Liver (tissue), 9 donors: ENCODE results near the gene PCDHA1. TPM values are rescaled to one million over a fixed set of nuclear protein-coding genes. Genes with fewer than 3 reads are reported as not detected.

Source experiments
- DNase-seq: peaks from one replicate; pipeline ENCODE4 v3.0.0-alpha.2; 2017; ENCODE audit warnings: low spot score
- H3K27ac ChIP-seq, 2 donors: one replicate each; pipeline ENCODE4 v1.7.0; 2013; ENCODE audit warnings: inconsistent platforms in 2 of 2, low read length in 2 of 2, control low read depth in 1 of 2, low read depth in 1 of 2, mild to moderate bottlenecking in 1 of 2
- H3K27me3 ChIP-seq, 4 donors: one replicate each; pipeline versions ENCODE4 v1.6.1 to v1.7.0; 2013; ENCODE audit warnings: low read length in 3 of 4, inconsistent platforms in 1 of 4, mild to moderate bottlenecking in 1 of 4, moderate library complexity in 1 of 4; ENCODE audit not compliant: control insufficient read depth in 4 of 4, insufficient read depth in 4 of 4
- H3K36me3 ChIP-seq, 4 donors: one replicate each; pipeline versions ENCODE4 v1.6.1 to v1.7.0; 2013; ENCODE audit warnings: low read length in 3 of 4, mild to moderate bottlenecking in 3 of 4, low read depth in 1 of 4, moderate library complexity in 1 of 4; ENCODE audit not compliant: control insufficient read depth in 4 of 4, insufficient read depth in 3 of 4
- H3K4me1 ChIP-seq, 4 donors: one replicate each; pipeline versions ENCODE4 v1.6.1 to v1.7.0; 2013; ENCODE audit warnings: low read length in 3 of 4, mild to moderate bottlenecking in 3 of 4, moderate library complexity in 1 of 4; ENCODE audit not compliant: control insufficient read depth in 4 of 4, insufficient read depth in 4 of 4
- H3K4me3 ChIP-seq, 3 donors: one replicate each; pipeline versions ENCODE4 v1.6.1 to v1.7.0; 2013; ENCODE audit warnings: low read length in 3 of 3, control low read depth in 1 of 3, low read depth in 1 of 3, mild to moderate bottlenecking in 1 of 3
- H3K9ac ChIP-seq, 2 donors: one replicate each; pipeline ENCODE4 v1.7.0; 2013; ENCODE audit warnings: low read length in 2 of 2, mild to moderate bottlenecking in 2 of 2, moderate library complexity in 2 of 2, control low read depth in 1 of 2, low read depth in 1 of 2
- H3K9me3 ChIP-seq, 4 donors: one replicate each; pipeline versions ENCODE4 v1.6.1 to v1.7.0; 2013; ENCODE audit warnings: low read length in 3 of 4; ENCODE audit not compliant: control insufficient read depth in 4 of 4
- EGR1 ChIP-seq, 2 donors: IDR thresholded peaks; 2 replicates each; pipeline ENCODE4 v1.6.1; 2016 to 2018; ENCODE audit warnings: antibody characterized with exemption in 2 of 2, low read depth in 2 of 2
- FOXA1 ChIP-seq: IDR thresholded peaks from 2 replicates; pipeline ENCODE4 v1.6.1; 2016; ENCODE audit warnings: antibody characterized with exemption
- FOXA2 ChIP-seq: IDR thresholded peaks from 2 replicates; pipeline ENCODE4 v1.6.1; 2016; ENCODE audit warnings: antibody characterized with exemption
- GABPA ChIP-seq, 2 donors: IDR thresholded peaks in 1 of 2; conservative IDR thresholded peaks in 1 of 2; 2 replicates each; pipeline ENCODE4 v1.6.1; 2016; ENCODE audit warnings: antibody characterized with exemption in 2 of 2, mild to moderate bottlenecking in 1 of 2, moderate library complexity in 1 of 2
- HNF4A ChIP-seq, 2 donors: conservative IDR thresholded peaks; 2 replicates each; pipeline ENCODE4 v1.6.1; 2016; ENCODE audit warnings: antibody characterized with exemption in 2 of 2, mild to moderate bottlenecking in 2 of 2
- HNF4G ChIP-seq: IDR thresholded peaks from 2 replicates; pipeline ENCODE4 v1.6.1; 2016; ENCODE audit warnings: antibody characterized with exemption
- NR2F2 ChIP-seq: IDR thresholded peaks from 2 replicates; pipeline ENCODE4 v1.6.1; 2016; ENCODE audit warnings: antibody characterized with exemption
- RAD21 ChIP-seq, 2 donors: IDR thresholded peaks; 2 replicates each; pipeline ENCODE4 v1.6.1; 2016; ENCODE audit warnings: antibody characterized with exemption in 2 of 2, mild to moderate bottlenecking in 2 of 2
- RXRA ChIP-seq, 2 donors: IDR thresholded peaks; 2 replicates each; pipeline ENCODE4 v1.6.1; 2017 to 2018; ENCODE audit warnings: antibody characterized with exemption in 2 of 2, mild to moderate bottlenecking in 1 of 2
- SP1 ChIP-seq: IDR thresholded peaks from 2 replicates; pipeline ENCODE4 v1.6.1; 2018; ENCODE audit warnings: antibody characterized with exemption, mild to moderate bottlenecking
- TAF1 ChIP-seq: conservative IDR thresholded peaks from 2 replicates; pipeline ENCODE4 v1.6.1; 2016; ENCODE audit warnings: antibody characterized with exemption, mild to moderate bottlenecking
- YY1 ChIP-seq: IDR thresholded peaks from 2 replicates; pipeline ENCODE4 v1.6.1; 2016; ENCODE audit warnings: antibody characterized with exemption, mild to moderate bottlenecking
- WGBS: extraction: QIAGEN DNeasy Blood & Tissue Kit; methylation state at CpG from one replicate; pipeline ENCODE4 v1.1.7; 2013; 5-methylcytosine and 5-hydroxymethylcytosine counted together
- polyA plus RNA-seq, 2 donors: library from polyadenylated mRNA; stranded (reverse) in 1 of 2; unstranded in 1 of 2; fragments of 200-250 nt in 1 of 2; fragments of >200 nt in 1 of 2; fragmentation: Nextera tagmentation in 1 of 2; extraction: Ambion mirVana in 1 of 2; gene quantifications; one replicate each; pipeline versions ENCODE4 v1.2.1 to v1.2.3, GENCODE V29; 2013 to 2015
- total RNA-seq, 2 donors: library from RNA; depleted of rRNA; stranded (reverse); fragments of >200 nt; gene quantifications; one replicate each; pipeline ENCODE4 v1.2.3, GENCODE V29; 2014
- TF ChIP-seq, protein P1 (sequence below): IDR thresholded peaks from 2 replicates; pipeline ENCODE4 v1.6.1; 2016; ENCODE audit warnings: antibody characterized with exemption, mild to moderate bottlenecking
- TF ChIP-seq, protein P2 (sequence below): fragments of 150-350 bp; IDR thresholded peaks from 2 replicates; pipeline ENCODE4 v1.5.1; 2017; ENCODE audit warnings: improper control_type of control experiment, low read depth, low read length; ENCODE audit not compliant: missing input control
- TF ChIP-seq, protein P3 (sequence below): IDR thresholded peaks from 2 replicates; pipeline ENCODE4 v1.6.1; 2016; ENCODE audit warnings: antibody characterized with exemption
- TF ChIP-seq, protein P4 (sequence below): IDR thresholded peaks from 2 replicates; pipeline ENCODE4 v1.6.1; 2016; ENCODE audit warnings: antibody characterized with exemption
- TF ChIP-seq, protein P5 (sequence below): IDR thresholded peaks from 2 replicates; pipeline ENCODE4 v1.6.1; 2016; ENCODE audit warnings: antibody characterized with exemption
- donor health status: healthy.
- donor health status: healthy.
- donor health status: healthy.
- donor health status: healthy.
- donor health status: healthy.

Gene PCDHA1
- total and polyA plus RNA-seq, 4 donors: not detected

DNA sequence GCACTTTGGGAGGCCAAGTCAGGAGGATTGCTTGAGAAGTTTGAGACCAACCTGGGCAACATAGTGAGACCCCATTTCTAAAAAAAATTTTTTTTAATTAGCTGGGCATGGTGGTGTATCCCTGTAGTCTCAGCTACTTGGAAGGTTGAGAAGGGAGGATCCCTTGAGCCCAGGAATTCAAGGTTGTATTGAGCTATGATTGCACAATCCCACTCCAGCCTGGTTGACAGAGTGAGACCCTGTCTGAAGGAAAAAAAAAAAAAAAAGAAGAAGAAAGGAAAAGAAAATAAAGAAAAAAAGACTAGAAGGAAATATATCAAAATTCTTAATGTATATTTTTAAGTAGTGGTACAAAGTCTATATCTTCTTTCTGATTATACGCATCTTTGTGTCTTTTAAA lies 236.4 kb downstream of the PCDHA1 start:
- H3K9ac ChIP-seq: no peak overlapping the region
- 93% methylated on average over 1 of the region's 1 CpG for WGBS
- no peak for DNase-seq
- H3K9me3 ChIP-seq: no peaks in the 10 kb centered on the region
- H3K27me3 ChIP-seq: no peaks in the 10 kb centered on the region
- no peak overlapping the region for H3K27ac ChIP-seq
- no peaks in the 10 kb centered on the region for H3K36me3 ChIP-seq
- H3K4me1 ChIP-seq: no peaks in the 10 kb centered on the region
- H3K4me3 ChIP-seq: no peak overlapping the region
- no peak for TF ChIP-seq FOXA1
- TF ChIP-seq, protein P1, sequence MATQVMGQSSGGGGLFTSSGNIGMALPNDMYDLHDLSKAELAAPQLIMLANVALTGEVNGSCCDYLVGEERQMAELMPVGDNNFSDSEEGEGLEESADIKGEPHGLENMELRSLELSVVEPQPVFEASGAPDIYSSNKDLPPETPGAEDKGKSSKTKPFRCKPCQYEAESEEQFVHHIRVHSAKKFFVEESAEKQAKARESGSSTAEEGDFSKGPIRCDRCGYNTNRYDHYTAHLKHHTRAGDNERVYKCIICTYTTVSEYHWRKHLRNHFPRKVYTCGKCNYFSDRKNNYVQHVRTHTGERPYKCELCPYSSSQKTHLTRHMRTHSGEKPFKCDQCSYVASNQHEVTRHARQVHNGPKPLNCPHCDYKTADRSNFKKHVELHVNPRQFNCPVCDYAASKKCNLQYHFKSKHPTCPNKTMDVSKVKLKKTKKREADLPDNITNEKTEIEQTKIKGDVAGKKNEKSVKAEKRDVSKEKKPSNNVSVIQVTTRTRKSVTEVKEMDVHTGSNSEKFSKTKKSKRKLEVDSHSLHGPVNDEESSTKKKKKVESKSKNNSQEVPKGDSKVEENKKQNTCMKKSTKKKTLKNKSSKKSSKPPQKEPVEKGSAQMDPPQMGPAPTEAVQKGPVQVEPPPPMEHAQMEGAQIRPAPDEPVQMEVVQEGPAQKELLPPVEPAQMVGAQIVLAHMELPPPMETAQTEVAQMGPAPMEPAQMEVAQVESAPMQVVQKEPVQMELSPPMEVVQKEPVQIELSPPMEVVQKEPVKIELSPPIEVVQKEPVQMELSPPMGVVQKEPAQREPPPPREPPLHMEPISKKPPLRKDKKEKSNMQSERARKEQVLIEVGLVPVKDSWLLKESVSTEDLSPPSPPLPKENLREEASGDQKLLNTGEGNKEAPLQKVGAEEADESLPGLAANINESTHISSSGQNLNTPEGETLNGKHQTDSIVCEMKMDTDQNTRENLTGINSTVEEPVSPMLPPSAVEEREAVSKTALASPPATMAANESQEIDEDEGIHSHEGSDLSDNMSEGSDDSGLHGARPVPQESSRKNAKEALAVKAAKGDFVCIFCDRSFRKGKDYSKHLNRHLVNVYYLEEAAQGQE: no peak
- TF ChIP-seq, protein P2, sequence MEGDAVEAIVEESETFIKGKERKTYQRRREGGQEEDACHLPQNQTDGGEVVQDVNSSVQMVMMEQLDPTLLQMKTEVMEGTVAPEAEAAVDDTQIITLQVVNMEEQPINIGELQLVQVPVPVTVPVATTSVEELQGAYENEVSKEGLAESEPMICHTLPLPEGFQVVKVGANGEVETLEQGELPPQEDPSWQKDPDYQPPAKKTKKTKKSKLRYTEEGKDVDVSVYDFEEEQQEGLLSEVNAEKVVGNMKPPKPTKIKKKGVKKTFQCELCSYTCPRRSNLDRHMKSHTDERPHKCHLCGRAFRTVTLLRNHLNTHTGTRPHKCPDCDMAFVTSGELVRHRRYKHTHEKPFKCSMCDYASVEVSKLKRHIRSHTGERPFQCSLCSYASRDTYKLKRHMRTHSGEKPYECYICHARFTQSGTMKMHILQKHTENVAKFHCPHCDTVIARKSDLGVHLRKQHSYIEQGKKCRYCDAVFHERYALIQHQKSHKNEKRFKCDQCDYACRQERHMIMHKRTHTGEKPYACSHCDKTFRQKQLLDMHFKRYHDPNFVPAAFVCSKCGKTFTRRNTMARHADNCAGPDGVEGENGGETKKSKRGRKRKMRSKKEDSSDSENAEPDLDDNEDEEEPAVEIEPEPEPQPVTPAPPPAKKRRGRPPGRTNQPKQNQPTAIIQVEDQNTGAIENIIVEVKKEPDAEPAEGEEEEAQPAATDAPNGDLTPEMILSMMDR: no peak
- TF ChIP-seq EGR1 (IDR thresholded peaks at IDR 0.05; ENCODE audit: low read depth in 2 of 2): no peak
- no peak for TF ChIP-seq FOXA2
- TF ChIP-seq GABPA (IDR thresholded peaks at IDR 0.05 in 1 of 2, conservative IDR thresholded peaks at IDR 0.05 in 1 of 2): no peak

DNA sequence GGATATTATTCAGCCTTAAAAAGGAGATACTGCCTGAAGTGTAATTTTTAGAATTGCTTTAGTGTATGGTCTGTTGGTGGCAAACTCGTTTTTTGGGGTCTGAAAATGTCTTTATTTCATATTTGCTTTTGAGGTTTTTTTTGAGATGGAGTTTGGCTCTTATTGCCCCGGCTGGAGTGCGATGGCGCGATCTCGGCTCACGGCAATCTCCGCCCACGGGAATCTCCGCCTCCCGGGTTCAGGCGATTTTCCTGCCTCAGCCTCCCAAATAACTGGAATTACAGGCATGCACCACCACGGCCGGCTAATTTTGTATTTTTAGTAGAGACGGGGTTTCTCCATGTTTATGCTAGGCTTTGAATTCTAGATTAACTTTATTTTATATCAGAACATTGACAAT lies 245.1 kb downstream of the PCDHA1 start:
- no peak overlapping the region for H3K4me3 ChIP-seq
- no peak overlapping the region for H3K27ac ChIP-seq
- no peaks in the 10 kb centered on the region for H3K4me1 ChIP-seq
- H3K9me3 ChIP-seq: no peaks in the 10 kb centered on the region
- H3K36me3 ChIP-seq: no peaks in the 10 kb centered on the region
- H3K27me3 ChIP-seq: no peaks in the 10 kb centered on the region
- TF ChIP-seq, protein P3, sequence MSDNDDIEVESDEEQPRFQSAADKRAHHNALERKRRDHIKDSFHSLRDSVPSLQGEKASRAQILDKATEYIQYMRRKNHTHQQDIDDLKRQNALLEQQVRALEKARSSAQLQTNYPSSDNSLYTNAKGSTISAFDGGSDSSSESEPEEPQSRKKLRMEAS: no peak
- no peak for TF ChIP-seq FOXA2
- no peak for TF ChIP-seq TAF1
- TF ChIP-seq, protein P4, sequence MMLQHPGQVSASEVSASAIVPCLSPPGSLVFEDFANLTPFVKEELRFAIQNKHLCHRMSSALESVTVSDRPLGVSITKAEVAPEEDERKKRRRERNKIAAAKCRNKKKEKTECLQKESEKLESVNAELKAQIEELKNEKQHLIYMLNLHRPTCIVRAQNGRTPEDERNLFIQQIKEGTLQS: no peak
- TF ChIP-seq YY1: no peak
- TF ChIP-seq, protein P2: no peak
- no peak for TF ChIP-seq EGR1 (IDR thresholded peaks at IDR 0.05; ENCODE audit: low read depth in 2 of 2)
- TF ChIP-seq HNF4A (conservative IDR thresholded peaks at IDR 0.05): no peak
- TF ChIP-seq RXRA (IDR thresholded peaks at IDR 0.05): no peak
- no peak for TF ChIP-seq NR2F2
- TF ChIP-seq, protein P1: no peak
- no peak for TF ChIP-seq GABPA (IDR thresholded peaks at IDR 0.05 in 1 of 2, conservative IDR thresholded peaks at IDR 0.05 in 1 of 2)
- TF ChIP-seq SP1: no peak
- TF ChIP-seq FOXA1: no peak
- TF ChIP-seq, protein P5, sequence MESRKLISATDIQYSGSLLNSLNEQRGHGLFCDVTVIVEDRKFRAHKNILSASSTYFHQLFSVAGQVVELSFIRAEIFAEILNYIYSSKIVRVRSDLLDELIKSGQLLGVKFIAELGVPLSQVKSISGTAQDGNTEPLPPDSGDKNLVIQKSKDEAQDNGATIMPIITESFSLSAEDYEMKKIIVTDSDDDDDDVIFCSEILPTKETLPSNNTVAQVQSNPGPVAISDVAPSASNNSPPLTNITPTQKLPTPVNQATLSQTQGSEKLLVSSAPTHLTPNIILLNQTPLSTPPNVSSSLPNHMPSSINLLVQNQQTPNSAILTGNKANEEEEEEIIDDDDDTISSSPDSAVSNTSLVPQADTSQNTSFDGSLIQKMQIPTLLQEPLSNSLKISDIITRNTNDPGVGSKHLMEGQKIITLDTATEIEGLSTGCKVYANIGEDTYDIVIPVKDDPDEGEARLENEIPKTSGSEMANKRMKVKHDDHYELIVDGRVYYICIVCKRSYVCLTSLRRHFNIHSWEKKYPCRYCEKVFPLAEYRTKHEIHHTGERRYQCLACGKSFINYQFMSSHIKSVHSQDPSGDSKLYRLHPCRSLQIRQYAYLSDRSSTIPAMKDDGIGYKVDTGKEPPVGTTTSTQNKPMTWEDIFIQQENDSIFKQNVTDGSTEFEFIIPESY: no peak
- TF ChIP-seq HNF4G: no peak
- no peak for TF ChIP-seq RAD21 (IDR thresholded peaks at IDR 0.05)
- 85% methylated on average over 15 of the region's 15 CpGs for WGBS
- DNase-seq: no peak
- H3K9ac ChIP-seq: no peak overlapping the region
